ENCODE results near the gene SNTG2. TPM values are rescaled to one million over a fixed set of nuclear protein-coding genes. Genes with fewer than 3 reads are reported as not detected.

Gene SNTG2
- total RNA-seq, 4 donors from 2014 or later = 4.2 to 14.2 (median 9.2) TPM

DNA sequence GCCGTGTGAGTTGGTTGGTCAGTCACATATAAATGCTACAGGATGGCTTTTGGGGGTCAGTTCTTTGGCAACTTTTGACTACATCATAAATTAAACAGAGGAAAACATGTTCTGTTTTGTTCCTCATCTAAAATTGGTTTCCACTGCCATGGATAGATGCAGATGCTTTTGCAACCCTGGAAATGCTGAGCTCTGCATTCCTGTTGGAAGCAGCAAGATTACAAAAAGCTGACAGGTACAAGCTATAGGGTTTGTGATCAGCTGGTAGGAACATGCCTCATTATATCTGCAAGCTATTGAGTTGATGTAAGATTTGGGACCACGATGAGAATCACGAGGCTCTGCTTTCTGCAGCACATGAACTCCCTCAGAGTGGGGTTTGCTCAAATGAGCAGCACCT lies 255.2 kb downstream of the SNTG2 start:
- Histone ChIP-seq H3K27ac (no peak overlapping the region), H3K9me3 (no peaks in the 10 kb centered on the region), H3K36me3 (no peaks in the 10 kb centered on the region), H3K27me3 (no peaks in the 10 kb centered on the region), H3K4me1 (peaks cover 0 to 7% of the 10 kb centered on the region in 2 donors), H3K4me3 (replicated peaks in 1 of 3) (no peak overlapping the region)
- TF ChIP-seq, protein P1, sequence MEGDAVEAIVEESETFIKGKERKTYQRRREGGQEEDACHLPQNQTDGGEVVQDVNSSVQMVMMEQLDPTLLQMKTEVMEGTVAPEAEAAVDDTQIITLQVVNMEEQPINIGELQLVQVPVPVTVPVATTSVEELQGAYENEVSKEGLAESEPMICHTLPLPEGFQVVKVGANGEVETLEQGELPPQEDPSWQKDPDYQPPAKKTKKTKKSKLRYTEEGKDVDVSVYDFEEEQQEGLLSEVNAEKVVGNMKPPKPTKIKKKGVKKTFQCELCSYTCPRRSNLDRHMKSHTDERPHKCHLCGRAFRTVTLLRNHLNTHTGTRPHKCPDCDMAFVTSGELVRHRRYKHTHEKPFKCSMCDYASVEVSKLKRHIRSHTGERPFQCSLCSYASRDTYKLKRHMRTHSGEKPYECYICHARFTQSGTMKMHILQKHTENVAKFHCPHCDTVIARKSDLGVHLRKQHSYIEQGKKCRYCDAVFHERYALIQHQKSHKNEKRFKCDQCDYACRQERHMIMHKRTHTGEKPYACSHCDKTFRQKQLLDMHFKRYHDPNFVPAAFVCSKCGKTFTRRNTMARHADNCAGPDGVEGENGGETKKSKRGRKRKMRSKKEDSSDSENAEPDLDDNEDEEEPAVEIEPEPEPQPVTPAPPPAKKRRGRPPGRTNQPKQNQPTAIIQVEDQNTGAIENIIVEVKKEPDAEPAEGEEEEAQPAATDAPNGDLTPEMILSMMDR (IDR thresholded peaks at IDR 0.05) = no peak
- no peak for TF ChIP-seq POLR2A (IDR thresholded peaks at IDR 0.05)
- DNase-seq = no peak
- intact Hi-C loops (cut with DNase I) = no loop called here
- WGBS, 2 donors = 87 to 100% methylated on average over 3 of the region's 3 CpGs

- Histone ChIP-seq H3K36me3 (no peaks in the 10 kb centered on the region), H3K27ac (no peak overlapping the region), H3K27me3 (no peaks in the 10 kb centered on the region), H3K9me3 (no peaks in the 10 kb centered on the region), H3K4me1 (peaks cover 0 to 7% of the 10 kb centered on the region in 2 donors), H3K4me3 (replicated peaks in 1 of 3) (no peak overlapping the region)
- intact Hi-C loops (cut with DNase I) = no loop called here
- WGBS, 2 donors = 94 to 95% methylated on average over 15 to 18 of the region's 20 CpGs
- no peak for TF ChIP-seq POLR2A (IDR thresholded peaks at IDR 0.05)
- TF ChIP-seq, protein P1 (IDR thresholded peaks at IDR 0.05) = no peak
- no peak for DNase-seq
Observed at GRCh38 chr2:1207962-1208510, 257.4 kb downstream of the SNTG2 start.

DNA sequence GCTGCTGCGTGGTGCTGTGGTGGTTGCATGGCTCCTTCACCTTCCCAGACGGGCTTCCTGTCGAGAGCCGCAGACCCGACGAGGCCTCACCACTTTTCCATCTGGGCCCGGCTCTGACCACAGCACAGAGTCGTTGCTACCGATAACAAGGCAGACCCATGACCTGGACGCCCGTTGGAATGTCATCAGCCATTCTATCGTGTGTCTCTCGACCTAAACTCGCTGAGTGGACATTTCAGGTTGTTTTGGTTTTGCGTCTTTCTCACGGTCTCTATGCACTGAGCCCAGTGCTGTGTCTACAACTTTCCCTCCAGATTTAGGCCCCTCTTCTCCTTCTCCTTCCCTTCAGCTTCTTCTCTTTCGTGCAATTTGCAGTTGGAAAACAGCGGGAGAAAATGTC lies 257.9 kb downstream of the SNTG2 start:
- intact Hi-C loops (cut with DNase I) = no loop called here
- no peak for TF ChIP-seq POLR2A (IDR thresholded peaks at IDR 0.05)
- TF ChIP-seq, protein P1 (IDR thresholded peaks at IDR 0.05) = no peak
- Histone ChIP-seq H3K4me1 (peaks cover 0 to 7% of the 10 kb centered on the region in 2 donors), H3K9me3 (no peaks in the 10 kb centered on the region), H3K4me3 (replicated peaks in 1 of 3) (no peak overlapping the region), H3K36me3 (no peaks in the 10 kb centered on the region), H3K27me3 (no peaks in the 10 kb centered on the region), H3K27ac (no peak overlapping the region)
- no peak for DNase-seq
- 90 to 98% methylated on average over 15 to 18 of the region's 18 CpGs for WGBS, 2 donors

- intact Hi-C loops (cut with DNase I) = no loop called here
- no peak for TF ChIP-seq POLR2A (IDR thresholded peaks at IDR 0.05)
- TF ChIP-seq, protein P1 (IDR thresholded peaks at IDR 0.05) = no peak
- Histone ChIP-seq H3K4me3 (replicated peaks in 1 of 3) (no peak overlapping the region), H3K9me3 (no peaks in the 10 kb centered on the region), H3K27me3 (no peaks in the 10 kb centered on the region), H3K36me3 (no peaks in the 10 kb centered on the region), H3K4me1 (peaks cover 0 to 7% of the 10 kb centered on the region in 2 donors), H3K27ac (no peak overlapping the region)
- WGBS, 2 donors = 58 to 85% methylated on average over 4 of the region's 4 CpGs
- DNase-seq = peak in 1 of 2 donors; percentile 13
Observed at GRCh38 chr2:1209246-1209645, 258.6 kb downstream of the SNTG2 start.

DNA sequence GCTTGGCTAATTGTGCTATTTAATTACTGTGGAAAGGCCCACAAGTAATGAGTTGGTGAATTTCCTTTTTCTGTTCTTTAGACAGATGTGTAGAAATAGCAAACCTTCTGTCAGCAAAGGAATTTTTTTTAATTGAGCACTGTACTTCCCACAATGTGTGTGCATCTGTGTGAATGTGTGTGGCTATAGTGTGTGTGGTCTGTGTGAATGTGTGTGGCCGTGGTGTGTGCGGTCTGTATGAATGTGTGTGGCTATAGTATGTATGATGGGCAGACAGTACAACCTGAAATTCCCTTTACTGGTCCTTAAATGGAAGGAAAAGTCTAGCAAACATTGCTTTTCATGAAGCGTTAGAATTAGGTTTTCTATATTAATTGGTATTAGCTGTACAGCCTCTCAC lies 259.1 kb downstream of the SNTG2 start:
- intact Hi-C loops (cut with DNase I) = no loop called here
- no peak for TF ChIP-seq POLR2A (IDR thresholded peaks at IDR 0.05)
- TF ChIP-seq, protein P1 (IDR thresholded peaks at IDR 0.05) = no peak
- WGBS, 2 donors = 77 to 93% methylated on average over 3 of the region's 3 CpGs
- no peak overlapping the region for H3K4me3 ChIP-seq (replicated peaks in 1 of 3)
- H3K36me3 ChIP-seq = no peaks in the 10 kb centered on the region
- peaks cover 0 to 7% of the 10 kb centered on the region in 2 donors for H3K4me1 ChIP-seq
- H3K9me3 ChIP-seq = no peaks in the 10 kb centered on the region
- no peaks in the 10 kb centered on the region for H3K27me3 ChIP-seq
- H3K27ac ChIP-seq = no peak overlapping the region
- no peak for DNase-seq
